HEK293 (cell line): ENCODE results near the gene CRIP1.

Source experiments
- CTCF ChIA-PET: fragments of 350-600 bp; formaldehyde crosslinking; extraction: SDS; loops from one replicate; lab custom pipeline; 2021; ENCODE audit warnings: antibody characterized with exemption; lab: Yijun Ruan, JAX
- POLR2A ChIA-PET: fragments of 300-600 bp; formaldehyde crosslinking; extraction: SDS; loops from one replicate; lab custom pipeline; 2020; ENCODE audit warnings: antibody characterized with exemption, inconsistent platforms; lab: Yijun Ruan, JAX
- H3K27ac ChIP-seq: fragments of 200-500 bp; sonication (Bioruptor generic); 2 replicates; pipeline ENCODE4 v1.5.1; 2014; ENCODE audit warnings: low read depth, low read length, control low read depth, inconsistent platforms; ENCODE audit errors: extremely low read depth
- H3K36me3 ChIP-seq, 2 experiments: fragments of 200-500 bp in 1 of 2; sonication (Bioruptor generic) in 1 of 2; 1 replicate in 1 of 2; 2 replicates in 1 of 2; pipeline ENCODE4 v1.5.1; 2014 to 2017; ENCODE audit warnings: inconsistent platforms in 2 of 2, low read length in 2 of 2; ENCODE audit not compliant: control insufficient read depth in 2 of 2, insufficient read depth in 1 of 2
- H3K4me1 ChIP-seq: fragments of 200-500 bp; sonication (Bioruptor generic); 2 replicates; pipeline ENCODE4 v1.5.1; 2014; ENCODE audit warnings: mild to moderate bottlenecking, low read length, inconsistent platforms; ENCODE audit not compliant: control insufficient read depth, insufficient read depth
- H3K4me3 ChIP-seq: 2 replicates; pipeline ENCODE4 v1.5.1; 2011; ENCODE audit warnings: low read depth, mild to moderate bottlenecking, control low read depth, low read length, moderate library complexity
- H3K9me3 ChIP-seq: fragments of 200-500 bp; sonication (Bioruptor generic); 2 replicates; pipeline ENCODE4 v1.5.1; 2014; ENCODE audit warnings: low read depth, low read length, inconsistent platforms; ENCODE audit not compliant: control insufficient read depth, insufficient read depth
- GFI1B ChIP-seq: fragments of 450-650 bp; formaldehyde crosslinking; IDR thresholded peaks from 2 replicates; pipeline ENCODE4 v1.5.1; 2016; ENCODE audit warnings: missing biosample characterization, missing genetic modification characterization
- KLF10 ChIP-seq: fragments of 450-650 bp; IDR thresholded peaks from 2 replicates; pipeline ENCODE4 v1.5.1; 2018; ENCODE audit warnings: missing biosample characterization, mild to moderate bottlenecking, missing genetic modification characterization
- SCRT1 ChIP-seq: fragments of 450-650 bp; formaldehyde crosslinking; IDR thresholded peaks from 2 replicates; pipeline ENCODE4 v1.5.1; 2016; ENCODE audit warnings: missing biosample characterization, missing genetic modification characterization, borderline replicate concordance
- SCRT2 ChIP-seq: fragments of 450-650 bp; formaldehyde crosslinking; IDR thresholded peaks from 2 replicates; pipeline ENCODE4 v1.5.1; 2016; ENCODE audit warnings: missing biosample characterization, missing genetic modification characterization
- ZBTB8A ChIP-seq: fragments of 450-650 bp; formaldehyde crosslinking; IDR thresholded peaks from 2 replicates; pipeline ENCODE4 v1.5.1; 2016; ENCODE audit warnings: missing biosample characterization, missing genetic modification characterization
- ZFHX2 ChIP-seq: fragments of 450-650 bp; formaldehyde crosslinking; conservative IDR thresholded peaks from 2 replicates; pipeline ENCODE4 v1.5.1; 2016; ENCODE audit warnings: missing biosample characterization, missing genetic modification characterization
- ZFP69B ChIP-seq: fragments of 450-650 bp; formaldehyde crosslinking; IDR thresholded peaks from 2 replicates; pipeline ENCODE4 v1.5.1; 2016; ENCODE audit warnings: missing biosample characterization, missing genetic modification characterization
- ZNF184 ChIP-seq: fragments of 450-650 bp; IDR thresholded peaks from 2 replicates; pipeline ENCODE4 v1.5.1; 2018; ENCODE audit warnings: missing biosample characterization, mild to moderate bottlenecking, missing genetic modification characterization
- ZNF341 ChIP-seq: fragments of 450-650 bp; formaldehyde crosslinking; IDR thresholded peaks from 2 replicates; pipeline ENCODE4; 2016; ENCODE audit warnings: low read depth, missing biosample characterization, missing genetic modification characterization
- ZNF366 ChIP-seq: fragments of 450-650 bp; formaldehyde crosslinking; conservative IDR thresholded peaks from 2 replicates; pipeline ENCODE4 v1.5.1; 2016; ENCODE audit warnings: missing biosample characterization, missing genetic modification characterization
- ZNF404 ChIP-seq: fragments of 450-650 bp; formaldehyde crosslinking; IDR thresholded peaks from 2 replicates; pipeline ENCODE4 v1.5.1; 2017; ENCODE audit warnings: missing biosample characterization, missing genetic modification characterization
- ZNF426 ChIP-seq: fragments of 450-650 bp; formaldehyde crosslinking; IDR thresholded peaks from 2 replicates; pipeline ENCODE4 v1.5.1; 2017; ENCODE audit warnings: missing biosample characterization, missing genetic modification characterization, mild to moderate bottlenecking, inconsistent platforms, moderate library complexity
- ZNF654 ChIP-seq: fragments of 450-650 bp; formaldehyde crosslinking; IDR thresholded peaks from 2 replicates; pipeline ENCODE4 v1.5.1; 2016; ENCODE audit warnings: low read depth, missing biosample characterization, missing genetic modification characterization
- ZNF707 ChIP-seq: fragments of 450-650 bp; formaldehyde crosslinking; IDR thresholded peaks from 2 replicates; pipeline ENCODE4 v1.5.1; 2016; ENCODE audit warnings: missing biosample characterization, missing genetic modification characterization
- ZNF776 ChIP-seq: fragments of 450-650 bp; formaldehyde crosslinking; IDR thresholded peaks from 2 replicates; pipeline ENCODE4 v1.5.0; 2017; ENCODE audit warnings: missing biosample characterization, missing genetic modification characterization, borderline replicate concordance
- ZNF837 ChIP-seq: fragments of 450-650 bp; formaldehyde crosslinking; IDR thresholded peaks from 2 replicates; pipeline ENCODE4 v1.5.1; 2016; ENCODE audit warnings: missing biosample characterization, missing genetic modification characterization
- TF ChIP-seq, protein P1 (sequence below): fragments of 450-650 bp; formaldehyde crosslinking; IDR thresholded peaks from 2 replicates; pipeline ENCODE4 v1.5.1; 2016; ENCODE audit warnings: missing biosample characterization, missing genetic modification characterization
- TF ChIP-seq, protein P2 (sequence below): fragments of 450-650 bp; formaldehyde crosslinking; IDR thresholded peaks from 2 replicates; pipeline ENCODE4 v1.5.1; 2016; ENCODE audit warnings: missing biosample characterization, missing genetic modification characterization

Gene CRIP1

DNA sequence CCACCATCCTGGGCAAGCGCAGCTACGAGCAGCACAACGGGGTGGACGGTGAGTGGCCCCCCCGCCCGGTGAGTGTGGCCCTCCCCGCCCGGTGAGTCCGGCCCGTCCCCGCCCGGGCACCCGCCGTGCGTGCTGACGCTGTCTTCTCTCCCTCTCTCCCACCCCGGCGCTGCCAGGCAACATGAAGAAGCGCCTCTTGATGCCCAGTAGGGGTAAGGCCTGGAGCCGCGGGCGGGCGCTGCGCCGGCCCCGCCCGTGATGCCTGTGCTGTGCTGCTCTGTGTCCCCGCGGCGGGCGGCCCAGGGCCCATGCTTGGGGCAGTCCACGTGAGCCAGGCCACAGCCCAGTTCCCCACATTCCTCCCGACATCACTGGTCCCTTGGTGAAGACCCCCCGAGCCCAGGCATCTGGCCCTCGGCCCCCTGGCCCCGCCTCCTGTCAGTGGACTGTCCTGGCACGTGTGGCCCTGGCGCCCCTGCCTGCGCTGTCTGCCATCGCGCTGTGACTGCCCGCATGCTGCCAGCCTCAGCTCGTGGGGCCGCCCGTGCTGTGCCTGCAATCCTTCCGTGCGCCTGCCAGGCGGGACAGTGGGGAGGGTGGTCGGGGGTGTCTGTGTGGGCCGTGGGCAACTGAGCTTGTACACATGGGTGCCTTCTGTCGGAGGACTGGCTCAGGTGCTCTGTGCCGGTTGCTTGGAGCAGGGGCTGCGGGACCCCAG, 20.0 kb upstream of the CRIP1 start:
- no peak overlapping the region for H3K4me3 ChIP-seq
- H3K36me3 ChIP-seq = peaks cover 0 to 76% of the 10 kb centered on the region in 2 experiments; a peak in 2 of 3 replicates
- H3K27ac ChIP-seq = 0 out of 2 replicates have a peak overlapping the region, but pooled peaks have one; percentile 1
- H3K9me3 ChIP-seq = no peaks in the 10 kb centered on the region
- peaks cover 8% of the 10 kb centered on the region; the same call in 1 of the 2 replicates for H3K4me1 ChIP-seq
- CTCF ChIA-PET = interaction anchor here (0.8 to 5.7 kb wide), 2 partner anchors 10 to 15 kb away, joined by 3 to 31 read pairs; no protein-coding TSS in a partner anchor
- POLR2A ChIA-PET = no interaction called here
- TF ChIP-seq ZBTB8A (tag by site-specific recombination) (no peak), ZFHX2 (tag by site-specific recombination) (0 out of 2 replicates have a peak, but pooled peaks have one; percentile 9), ZNF654 (no peak)
- TF ChIP-seq, protein P1, sequence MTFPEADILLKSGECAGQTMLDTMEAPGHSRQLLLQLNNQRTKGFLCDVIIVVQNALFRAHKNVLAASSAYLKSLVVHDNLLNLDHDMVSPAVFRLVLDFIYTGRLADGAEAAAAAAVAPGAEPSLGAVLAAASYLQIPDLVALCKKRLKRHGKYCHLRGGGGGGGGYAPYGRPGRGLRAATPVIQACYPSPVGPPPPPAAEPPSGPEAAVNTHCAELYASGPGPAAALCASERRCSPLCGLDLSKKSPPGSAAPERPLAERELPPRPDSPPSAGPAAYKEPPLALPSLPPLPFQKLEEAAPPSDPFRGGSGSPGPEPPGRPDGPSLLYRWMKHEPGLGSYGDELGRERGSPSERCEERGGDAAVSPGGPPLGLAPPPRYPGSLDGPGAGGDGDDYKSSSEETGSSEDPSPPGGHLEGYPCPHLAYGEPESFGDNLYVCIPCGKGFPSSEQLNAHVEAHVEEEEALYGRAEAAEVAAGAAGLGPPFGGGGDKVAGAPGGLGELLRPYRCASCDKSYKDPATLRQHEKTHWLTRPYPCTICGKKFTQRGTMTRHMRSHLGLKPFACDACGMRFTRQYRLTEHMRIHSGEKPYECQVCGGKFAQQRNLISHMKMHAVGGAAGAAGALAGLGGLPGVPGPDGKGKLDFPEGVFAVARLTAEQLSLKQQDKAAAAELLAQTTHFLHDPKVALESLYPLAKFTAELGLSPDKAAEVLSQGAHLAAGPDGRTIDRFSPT = peak; percentile 68
- TF ChIP-seq, all 188 proteins: peak for 2

DNA sequence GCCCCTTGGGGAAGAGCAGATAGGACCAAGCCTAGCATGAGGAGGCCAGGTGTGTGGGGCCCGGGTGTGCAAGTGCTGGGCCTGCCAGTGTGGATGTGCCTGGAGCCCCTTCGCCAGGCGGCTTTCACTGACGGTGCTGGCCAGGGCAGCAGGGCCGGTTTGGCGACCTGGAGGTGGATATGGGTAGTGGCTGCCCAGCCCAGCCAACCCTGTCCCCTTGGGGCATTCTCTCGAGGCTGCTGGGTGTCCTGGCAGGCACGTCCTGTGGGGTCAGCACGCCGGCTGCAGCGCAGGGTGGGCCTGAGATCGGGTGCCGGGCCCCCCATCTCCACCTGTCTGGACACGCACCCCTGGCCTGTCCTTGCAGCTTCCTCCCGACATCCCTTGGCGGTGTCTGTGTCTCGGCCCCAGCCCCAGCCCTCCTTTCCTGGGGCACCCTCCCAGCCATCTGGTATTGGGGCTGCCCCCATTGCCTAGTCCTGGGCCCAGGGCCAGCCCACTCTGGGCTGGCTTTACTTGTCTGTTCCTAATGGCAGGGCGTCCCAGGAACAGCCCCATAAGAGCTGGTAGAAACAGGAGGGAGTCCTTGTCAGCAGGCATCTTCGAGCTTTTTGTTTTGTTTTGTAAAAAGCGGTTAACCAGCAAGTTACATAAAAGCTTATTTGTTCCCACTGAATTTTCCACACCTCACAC, 19.3 kb upstream of the CRIP1 start:
- TF ChIP-seq ZFP69B (peak; percentile 21; the same call in 1 of the 2 replicates), ZNF341 (peak; percentile 28; the same call in 1 of the 2 replicates), ZNF426 (no peak)
- peaks cover 8% of the 10 kb centered on the region; the same call in 1 of the 2 replicates for H3K4me1 ChIP-seq
- H3K27ac ChIP-seq = 0 out of 2 replicates have a peak overlapping the region, but pooled peaks have one; percentile 1
- no peaks in the 10 kb centered on the region for H3K9me3 ChIP-seq
- POLR2A ChIA-PET = no interaction called here
- H3K36me3 ChIP-seq = peaks cover 0 to 72% of the 10 kb centered on the region in 2 experiments; a peak in 2 of 3 replicates
- no peak overlapping the region for H3K4me3 ChIP-seq
- CTCF ChIA-PET = interaction anchor here (0.8 to 5.7 kb wide), 4 partner anchors 9 to 65 kb away, joined by 3 to 31 read pairs (median 4); no protein-coding TSS in a partner anchor

DNA sequence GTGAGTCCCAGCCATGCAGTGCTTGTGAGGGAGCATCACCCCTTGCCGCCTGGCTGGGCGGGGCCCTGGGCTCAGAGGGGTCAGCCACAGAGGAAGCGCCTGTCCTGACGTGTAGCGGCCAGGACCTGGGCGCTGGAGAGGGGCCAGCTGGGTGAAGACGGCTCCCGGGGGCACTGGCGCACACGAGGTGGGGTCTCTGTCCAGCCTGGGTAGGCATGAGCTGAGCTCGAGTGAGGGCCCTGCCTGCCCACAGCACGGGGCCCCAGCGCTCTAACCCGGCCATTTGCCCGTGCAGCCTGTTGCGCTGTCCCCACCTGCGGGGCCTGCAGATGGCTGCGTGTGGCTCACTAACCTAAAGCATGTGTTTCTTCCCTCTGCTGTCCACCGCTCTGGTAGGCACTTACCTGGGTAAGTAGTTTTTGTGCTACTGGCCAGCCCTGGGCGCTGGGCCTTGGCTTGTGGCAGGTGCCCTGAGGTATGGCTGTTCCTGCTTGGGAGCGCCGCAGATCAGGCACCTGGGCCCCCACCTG, 18.7 kb upstream of the CRIP1 start:
- no peak for TF ChIP-seq ZNF404
- TF ChIP-seq SCRT2 (tag by site-specific recombination) = peak; percentile 95
- TF ChIP-seq ZNF776 (tag by site-specific recombination) = no peak
- no peak for TF ChIP-seq ZNF837 (tag by site-specific recombination)
- no peak for TF ChIP-seq GFI1B
- TF ChIP-seq, protein P2, sequence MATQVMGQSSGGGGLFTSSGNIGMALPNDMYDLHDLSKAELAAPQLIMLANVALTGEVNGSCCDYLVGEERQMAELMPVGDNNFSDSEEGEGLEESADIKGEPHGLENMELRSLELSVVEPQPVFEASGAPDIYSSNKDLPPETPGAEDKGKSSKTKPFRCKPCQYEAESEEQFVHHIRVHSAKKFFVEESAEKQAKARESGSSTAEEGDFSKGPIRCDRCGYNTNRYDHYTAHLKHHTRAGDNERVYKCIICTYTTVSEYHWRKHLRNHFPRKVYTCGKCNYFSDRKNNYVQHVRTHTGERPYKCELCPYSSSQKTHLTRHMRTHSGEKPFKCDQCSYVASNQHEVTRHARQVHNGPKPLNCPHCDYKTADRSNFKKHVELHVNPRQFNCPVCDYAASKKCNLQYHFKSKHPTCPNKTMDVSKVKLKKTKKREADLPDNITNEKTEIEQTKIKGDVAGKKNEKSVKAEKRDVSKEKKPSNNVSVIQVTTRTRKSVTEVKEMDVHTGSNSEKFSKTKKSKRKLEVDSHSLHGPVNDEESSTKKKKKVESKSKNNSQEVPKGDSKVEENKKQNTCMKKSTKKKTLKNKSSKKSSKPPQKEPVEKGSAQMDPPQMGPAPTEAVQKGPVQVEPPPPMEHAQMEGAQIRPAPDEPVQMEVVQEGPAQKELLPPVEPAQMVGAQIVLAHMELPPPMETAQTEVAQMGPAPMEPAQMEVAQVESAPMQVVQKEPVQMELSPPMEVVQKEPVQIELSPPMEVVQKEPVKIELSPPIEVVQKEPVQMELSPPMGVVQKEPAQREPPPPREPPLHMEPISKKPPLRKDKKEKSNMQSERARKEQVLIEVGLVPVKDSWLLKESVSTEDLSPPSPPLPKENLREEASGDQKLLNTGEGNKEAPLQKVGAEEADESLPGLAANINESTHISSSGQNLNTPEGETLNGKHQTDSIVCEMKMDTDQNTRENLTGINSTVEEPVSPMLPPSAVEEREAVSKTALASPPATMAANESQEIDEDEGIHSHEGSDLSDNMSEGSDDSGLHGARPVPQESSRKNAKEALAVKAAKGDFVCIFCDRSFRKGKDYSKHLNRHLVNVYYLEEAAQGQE = 0 out of 2 replicates have a peak, but pooled peaks have one; percentile 11
- TF ChIP-seq ZNF184 (tag by site-specific recombination) = no peak
- TF ChIP-seq ZNF707 (tag by site-specific recombination) = no peak
- peak; percentile 98 for TF ChIP-seq SCRT1
- TF ChIP-seq KLF10 (tag by site-specific recombination) = no peak
- TF ChIP-seq ZNF366 (tag by site-specific recombination) = no peak
- no peak overlapping the region for H3K4me3 ChIP-seq
- peaks cover 10% of the 10 kb centered on the region for H3K4me1 ChIP-seq
- CTCF ChIA-PET = interaction anchor here (0.9 to 5.7 kb wide), 3 partner anchors 13 to 65 kb away, joined by 3 to 31 read pairs (median 6); no protein-coding TSS in a partner anchor
- no peak overlapping the region for H3K27ac ChIP-seq
- POLR2A ChIA-PET = no interaction called here
- H3K36me3 ChIP-seq = peaks cover 0 to 67% of the 10 kb centered on the region in 2 experiments; a peak in 1 of 3 replicates
- no peaks in the 10 kb centered on the region for H3K9me3 ChIP-seq
